Neuronal stem cell (in vitro differentiated cells): Measurements from ENCODE around the gene SAT1.
A peak's percentile ranks its signal among the peaks of the same experiment; 100 is the strongest.

Source experiments
- DNase-seq: peaks from one replicate; pipeline ENCODE4 v3.0.0-alpha.2; 2013; ENCODE audit warnings: low spot score
- H2AFZ ChIP-seq: one replicate; pipeline ENCODE4 v1.6.1; 2013; ENCODE audit warnings: mild to moderate bottlenecking, low read length, inconsistent platforms
- H2AK5ac ChIP-seq: 2 replicates; pipeline ENCODE4 v1.6.1; 2013; ENCODE audit warnings: low read depth, mild to moderate bottlenecking, inconsistent platforms, low read length, moderate library complexity, mixed read lengths
- H2BK120ac ChIP-seq: 2 replicates; pipeline ENCODE4 v1.6.1; 2013; ENCODE audit warnings: low read depth, mild to moderate bottlenecking, inconsistent platforms, low read length, moderate library complexity, mixed read lengths
- H2BK12ac ChIP-seq: one replicate; pipeline ENCODE4 v1.6.1; 2013; ENCODE audit warnings: low read length, inconsistent platforms
- H2BK15ac ChIP-seq: 2 replicates; pipeline ENCODE4 v1.6.1; 2013; ENCODE audit warnings: mild to moderate bottlenecking, low read length, inconsistent platforms, mixed read lengths
- H2BK5ac ChIP-seq: one replicate; pipeline ENCODE4 v1.6.1; 2013; ENCODE audit warnings: inconsistent platforms, mild to moderate bottlenecking, low read length, moderate library complexity
- H3K14ac ChIP-seq: one replicate; pipeline ENCODE4 v1.6.1; 2013; ENCODE audit warnings: low read length, inconsistent platforms
- H3K18ac ChIP-seq: 2 replicates; pipeline ENCODE4 v1.6.1; 2013; ENCODE audit warnings: low read length, inconsistent platforms
- H3K23ac ChIP-seq: 2 replicates; pipeline ENCODE4 v1.6.1; 2013; ENCODE audit warnings: low read depth, mild to moderate bottlenecking, mixed read lengths, low read length, inconsistent platforms; ENCODE audit not compliant: poor library complexity
- H3K27ac ChIP-seq: replicated peaks from 3 replicates; pipeline ENCODE4 v1.5.1; 2013; ENCODE audit warnings: low read length, inconsistent platforms
- H3K27me3 ChIP-seq, 3 experiments: 2 replicates each; pipeline ENCODE4 v1.6.1; 2013; ENCODE audit warnings: low read length in 3 of 3, mild to moderate bottlenecking in 2 of 3, inconsistent platforms in 1 of 3, low read depth in 1 of 3, mixed read lengths in 1 of 3, moderate library complexity in 1 of 3; ENCODE audit not compliant: control insufficient read depth in 3 of 3, insufficient read depth in 3 of 3
- H3K36me3 ChIP-seq, 2 donors: replicated peaks in 1 of 2; 2 replicates each; pipeline ENCODE4 v1.6.1; 2013; ENCODE audit warnings: low read length in 2 of 2; ENCODE audit not compliant: control insufficient read depth in 2 of 2, insufficient read depth in 2 of 2
- H3K4ac ChIP-seq: 2 replicates; pipeline ENCODE4 v1.6.1; 2013; ENCODE audit warnings: inconsistent platforms, mild to moderate bottlenecking, low read length, moderate library complexity
- H3K4me1 ChIP-seq, 2 donors: 1 replicate in 1 of 2; 2 replicates in 1 of 2; pipeline ENCODE4 v1.6.1; 2013; ENCODE audit warnings: low read length in 2 of 2, low read depth in 1 of 2; ENCODE audit not compliant: control insufficient read depth in 2 of 2, insufficient read depth in 1 of 2
- H3K4me2 ChIP-seq: one replicate; pipeline ENCODE4 v1.6.1; 2013; ENCODE audit warnings: mild to moderate bottlenecking, low read length, inconsistent platforms; ENCODE audit not compliant: insufficient read depth, poor library complexity, severe bottlenecking
- H3K4me3 ChIP-seq, 2 donors: 2 replicates each; pipeline ENCODE4 v1.5.1; 2013; ENCODE audit warnings: low read length in 2 of 2, mild to moderate bottlenecking in 2 of 2, inconsistent platforms in 1 of 2, moderate library complexity in 1 of 2
- H3K79me1 ChIP-seq: one replicate; pipeline ENCODE4 v1.6.1; 2013; ENCODE audit warnings: low read depth, mild to moderate bottlenecking, inconsistent platforms, low read length, moderate library complexity
- H3K9ac ChIP-seq: one replicate; pipeline ENCODE4 v1.6.1; 2013; ENCODE audit warnings: mild to moderate bottlenecking, low read depth, low read length, inconsistent platforms; ENCODE audit not compliant: poor library complexity
- H3K9me3 ChIP-seq, 2 donors: replicated peaks in 1 of 2; 2 replicates each; pipeline versions ENCODE3 to v1.6.1; 2013; ENCODE audit warnings: low read length in 2 of 2, mild to moderate bottlenecking in 2 of 2, inconsistent platforms in 1 of 2, low read depth in 1 of 2, mixed read lengths in 1 of 2, moderate library complexity in 1 of 2; ENCODE audit not compliant: control insufficient read depth in 2 of 2, insufficient read depth in 1 of 2
- H4K8ac ChIP-seq: one replicate; pipeline ENCODE4 v1.6.1; 2013; ENCODE audit warnings: low read depth, mild to moderate bottlenecking, inconsistent platforms, low read length, moderate library complexity
- H4K91ac ChIP-seq: one replicate; pipeline ENCODE4 v1.6.1; 2013; ENCODE audit warnings: low read length, low read depth, mild to moderate bottlenecking, inconsistent platforms; ENCODE audit not compliant: poor library complexity
- WGBS, 2 donors: extraction: QIAGEN DNeasy Blood & Tissue Kit; methylation state at CpG; one replicate each; pipeline ENCODE4 v1.1.7; 2013; ENCODE audit warnings: missing lambda C conversion rate in 2 of 2, mixed read lengths in 1 of 2; ENCODE audit not compliant: insufficient read length in 2 of 2, insufficient replicate concordance in 1 of 2; ENCODE audit errors: extremely low coverage in 2 of 2; 5-methylcytosine and 5-hydroxymethylcytosine counted together

SAT1 gene

DNA sequence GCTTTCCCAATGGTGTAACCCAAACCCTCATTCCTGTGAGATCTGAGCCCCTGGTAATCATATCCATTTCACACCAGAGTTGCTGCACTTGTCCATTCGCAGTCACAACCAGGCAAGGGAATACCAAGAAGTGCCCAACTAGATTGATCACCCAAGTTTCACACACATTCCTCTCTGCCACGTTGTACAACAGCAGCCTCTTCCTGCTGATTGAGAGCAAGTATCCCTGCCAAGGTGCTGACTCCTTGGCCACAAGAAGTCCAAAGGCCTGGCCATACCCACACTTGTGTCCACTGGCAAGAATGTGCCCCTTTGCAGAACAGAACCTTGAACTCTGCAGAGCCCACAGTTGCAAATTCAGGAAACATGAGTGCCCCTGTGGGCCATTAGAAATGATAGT is 33.4 kb upstream of the SAT1 start:
- Histone ChIP-seq H2AK5ac (no peak overlapping the region), H4K91ac (no peak overlapping the region), H3K4me2 (no peak overlapping the region), H2BK120ac (no peak overlapping the region), H2BK15ac (no peak overlapping the region), H3K9me3 (no peaks in the 10 kb centered on the region), H3K14ac (no peak overlapping the region), H4K8ac (no peak overlapping the region), H2BK12ac (no peak overlapping the region), H3K23ac (no peak overlapping the region), H3K9ac (no peak overlapping the region), H3K4me3 (no peak overlapping the region), H3K36me3 (no peaks in the 10 kb centered on the region), H3K27ac (no peak overlapping the region), H3K18ac (no peak overlapping the region), H3K4me1 (no peaks in the 10 kb centered on the region), H2BK5ac (no peak overlapping the region), H3K79me1 (no peaks in the 10 kb centered on the region), H3K27me3 (no peaks in the 10 kb centered on the region), H2AFZ (no peak overlapping the region), H3K4ac (no peak overlapping the region)
- WGBS, 2 donors = no CpG with 5 or more reads among the region's 2 CpGs
- no peak for DNase-seq

DNA sequence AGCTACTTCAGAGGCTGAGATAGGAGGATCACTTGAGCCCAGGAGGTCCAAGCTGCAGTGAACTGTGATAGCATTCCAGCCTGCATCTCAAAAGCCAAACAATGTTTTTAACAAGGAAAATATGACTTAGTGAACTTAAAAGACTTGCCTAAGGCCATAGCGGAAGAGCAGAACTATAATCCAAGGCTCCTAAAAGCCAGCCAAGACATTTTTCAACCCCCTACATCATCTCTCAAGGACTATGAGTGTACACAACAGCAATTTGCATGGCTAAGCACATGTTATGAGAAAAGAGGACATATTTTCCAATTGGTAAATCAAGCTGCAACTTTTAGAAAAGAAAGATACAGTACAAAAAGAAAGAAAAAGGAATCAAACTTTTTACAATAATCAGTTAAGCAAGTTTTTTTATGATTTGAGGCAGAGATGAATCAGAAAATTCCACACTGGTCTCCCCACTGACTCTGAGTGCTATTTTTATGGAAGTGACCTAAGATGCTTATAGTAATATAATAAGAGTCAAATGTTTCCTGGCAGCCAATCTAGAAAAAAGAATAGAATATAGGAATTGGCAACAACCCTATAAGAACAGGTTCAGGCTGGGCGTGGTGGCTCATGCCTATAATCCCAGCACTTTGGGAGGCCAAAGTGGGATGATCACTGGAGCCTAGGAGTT is 30.1 kb upstream of the SAT1 start:
- H3K36me3 ChIP-seq = no peaks in the 10 kb centered on the region
- no peak overlapping the region for H2BK120ac ChIP-seq
- no peaks in the 10 kb centered on the region for H3K4me1 ChIP-seq
- H2BK12ac ChIP-seq = no peak overlapping the region
- H3K4me2 ChIP-seq = no peak overlapping the region
- no peak overlapping the region for H3K4me3 ChIP-seq
- H3K79me1 ChIP-seq = no peaks in the 10 kb centered on the region
- H3K14ac ChIP-seq = no peak overlapping the region
- H4K91ac ChIP-seq = no peak overlapping the region
- no peak overlapping the region for H2BK5ac ChIP-seq
- H3K27me3 ChIP-seq = no peaks in the 10 kb centered on the region
- H2AK5ac ChIP-seq = no peak overlapping the region
- WGBS, 2 donors = no CpG with 5 or more reads among the region's 2 CpGs
- H4K8ac ChIP-seq = no peak overlapping the region
- no peak overlapping the region for H2AFZ ChIP-seq
- no peak overlapping the region for H3K4ac ChIP-seq
- DNase-seq = no peak
- H3K9me3 ChIP-seq = no peaks in the 10 kb centered on the region
- H2BK15ac ChIP-seq = no peak overlapping the region
- H3K9ac ChIP-seq = no peak overlapping the region
- no peak overlapping the region for H3K27ac ChIP-seq
- no peak overlapping the region for H3K23ac ChIP-seq
- no peak overlapping the region for H3K18ac ChIP-seq

DNA sequence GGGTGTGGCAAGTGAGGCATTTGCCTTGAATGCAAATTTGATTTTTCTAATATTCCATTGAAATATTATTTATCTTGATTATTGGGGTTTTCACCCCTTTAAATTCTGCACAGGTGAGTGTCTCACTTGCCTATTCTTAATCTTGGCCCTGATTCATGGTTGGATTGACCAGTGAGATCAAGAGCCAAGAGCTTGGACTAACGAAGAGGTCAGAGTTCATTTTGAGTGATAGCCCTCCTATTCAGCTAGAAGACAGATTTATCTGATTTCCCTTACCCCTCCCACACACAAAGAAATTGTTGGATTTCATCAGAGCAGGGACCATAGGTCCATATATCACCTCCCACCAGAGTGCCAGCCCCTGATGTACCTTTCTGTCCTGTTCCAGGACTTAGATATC is 28.3 kb upstream of the SAT1 start:
- no peak overlapping the region for H2BK5ac ChIP-seq
- H3K9ac ChIP-seq = no peak overlapping the region
- H4K8ac ChIP-seq = no peak overlapping the region
- no peak overlapping the region for H2BK12ac ChIP-seq
- no peaks in the 10 kb centered on the region for H3K36me3 ChIP-seq
- no peak overlapping the region for H3K4me3 ChIP-seq
- H3K27me3 ChIP-seq = no peaks in the 10 kb centered on the region
- no peaks in the 10 kb centered on the region for H3K79me1 ChIP-seq
- H3K4ac ChIP-seq = no peak overlapping the region
- H2BK120ac ChIP-seq = no peak overlapping the region
- no peak overlapping the region for H4K91ac ChIP-seq
- DNase-seq = no peak
- H3K14ac ChIP-seq = no peak overlapping the region
- no peaks in the 10 kb centered on the region for H3K4me1 ChIP-seq
- no peak overlapping the region for H3K23ac ChIP-seq
- H2AK5ac ChIP-seq = no peak overlapping the region
- H2BK15ac ChIP-seq = no peak overlapping the region
- no peak overlapping the region for H3K27ac ChIP-seq
- H3K18ac ChIP-seq = no peak overlapping the region
- WGBS, 2 donors = no CpG with 5 or more reads among the region's 1 CpG
- H3K4me2 ChIP-seq = no peak overlapping the region
- H3K9me3 ChIP-seq = no peaks in the 10 kb centered on the region
- no peak overlapping the region for H2AFZ ChIP-seq

DNA sequence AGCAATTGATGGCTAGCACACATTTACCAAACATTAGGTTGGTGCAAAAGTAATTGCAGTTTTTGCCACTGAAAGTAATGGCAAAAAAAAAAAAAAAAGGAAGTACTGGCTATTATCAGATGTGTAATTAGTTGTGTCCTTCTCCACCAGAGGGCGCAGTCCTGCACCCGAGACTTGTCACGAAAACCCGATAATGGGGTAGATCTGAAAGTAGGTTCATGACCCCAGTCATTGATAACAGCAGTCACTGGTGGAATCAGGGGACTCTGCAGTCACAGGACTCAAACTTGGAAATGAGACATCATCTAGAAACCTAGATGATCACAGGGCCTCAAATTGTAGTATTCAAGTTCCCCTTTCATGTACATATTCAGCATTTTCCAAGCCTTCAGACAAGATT is 26.8 kb upstream of the SAT1 start:
- Histone ChIP-seq H3K4me2 (no peak overlapping the region), H3K79me1 (no peaks in the 10 kb centered on the region), H2BK12ac (no peak overlapping the region), H4K8ac (no peak overlapping the region), H2BK120ac (no peak overlapping the region), H3K18ac (no peak overlapping the region), H3K27me3 (no peaks in the 10 kb centered on the region), H3K4me3 (no peak overlapping the region), H3K4me1 (no peaks in the 10 kb centered on the region), H3K36me3 (no peaks in the 10 kb centered on the region), H3K23ac (no peak overlapping the region), H4K91ac (no peak overlapping the region), H3K4ac (no peak overlapping the region), H2AFZ (no peak overlapping the region), H3K27ac (no peak overlapping the region), H2BK15ac (no peak overlapping the region), H2AK5ac (no peak overlapping the region), H3K9me3 (no peaks in the 10 kb centered on the region), H3K14ac (no peak overlapping the region), H3K9ac (no peak overlapping the region), H2BK5ac (no peak overlapping the region)
- DNase-seq = peak; percentile 55
- no CpG with 5 or more reads among the region's 4 CpGs for WGBS, 2 donors
